ES-I3 (cell line): Measurements from ENCODE around the gene MARCHF3.
"Not testable (repeated sequence)": the region's sequence is repeated elsewhere in the genome, so short reads cannot be mapped to it uniquely, and the experiment has no call there.

ENCODE experiments used
- H3K36me3 ChIP-seq: 2 replicates; pipeline ENCODE4 v1.6.1; 2013; ENCODE audit warnings: mild to moderate bottlenecking, low read length, control low read depth, moderate library complexity; ENCODE audit not compliant: insufficient read depth
- H3K4me1 ChIP-seq: 2 replicates; pipeline ENCODE4 v1.6.1; 2013; ENCODE audit warnings: mild to moderate bottlenecking, control low read depth, low read length; ENCODE audit not compliant: insufficient read depth
- H3K9ac ChIP-seq: 2 replicates; pipeline ENCODE4 v1.6.1; 2013; ENCODE audit warnings: low read depth, mild to moderate bottlenecking, low read length, moderate library complexity
- H3K9me3 ChIP-seq: 2 replicates; pipeline ENCODE4 v1.6.1; 2013; ENCODE audit warnings: mild to moderate bottlenecking, low read length, moderate library complexity; ENCODE audit not compliant: control insufficient read depth, insufficient read depth

Gene MARCHF3

DNA sequence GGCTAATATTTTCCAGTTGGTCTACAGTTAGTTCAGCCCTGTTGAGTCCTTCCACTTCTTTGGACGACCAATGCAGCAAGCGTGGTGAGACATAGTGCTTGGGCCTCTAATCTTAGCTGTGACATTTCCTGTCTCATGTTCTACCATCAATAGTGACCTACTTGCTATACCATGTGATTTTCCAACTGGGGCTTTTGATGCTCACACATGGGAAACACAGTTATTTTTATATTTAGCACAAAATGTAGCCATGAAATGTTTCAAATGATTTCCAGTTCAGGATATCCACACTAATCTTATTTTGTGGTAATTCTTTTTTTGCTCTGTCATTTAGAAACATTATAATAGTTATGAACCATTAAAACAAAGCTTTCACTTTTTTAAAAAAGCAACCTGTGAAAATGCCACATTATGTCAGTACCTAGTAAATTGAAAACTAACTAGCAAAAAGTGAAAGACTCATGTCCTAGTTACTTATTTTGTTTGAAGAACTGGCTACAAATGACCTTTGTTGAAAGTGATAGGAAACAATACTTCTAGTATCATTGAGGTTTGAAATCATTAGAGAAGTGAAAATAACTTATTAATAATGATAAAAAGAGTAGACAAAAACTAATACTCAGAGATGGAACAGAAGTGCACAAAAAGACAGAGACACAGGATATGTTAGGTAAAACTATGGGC, 18.3 kb downstream of the MARCHF3 start:
- Histone ChIP-seq H3K9ac (no peak overlapping the region), H3K4me1 (no peaks in the 10 kb centered on the region), H3K9me3 (no peaks in the 10 kb centered on the region), H3K36me3 (no peaks in the 10 kb centered on the region)

DNA sequence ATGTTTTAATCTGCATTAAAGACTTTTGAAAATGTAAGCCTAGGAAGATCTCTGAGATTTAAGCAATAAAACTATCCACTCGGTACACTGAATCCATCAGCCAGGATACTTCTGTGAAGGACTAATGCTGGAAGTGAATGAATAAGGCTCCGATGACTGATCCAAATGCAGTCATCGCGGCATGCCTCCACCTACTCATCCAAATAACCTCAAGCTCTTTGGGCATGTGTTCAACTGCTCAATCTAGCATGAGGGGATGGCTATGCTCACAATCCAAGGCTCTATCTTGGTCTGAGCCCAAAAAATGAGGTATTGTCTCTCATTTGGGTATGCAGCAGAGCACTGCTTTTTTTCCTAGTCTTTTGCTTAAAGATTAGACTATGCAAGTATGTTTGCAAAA, 19.2 kb downstream of the MARCHF3 start:
- Histone ChIP-seq H3K4me1 (no peaks in the 10 kb centered on the region), H3K36me3 (no peaks in the 10 kb centered on the region)

DNA sequence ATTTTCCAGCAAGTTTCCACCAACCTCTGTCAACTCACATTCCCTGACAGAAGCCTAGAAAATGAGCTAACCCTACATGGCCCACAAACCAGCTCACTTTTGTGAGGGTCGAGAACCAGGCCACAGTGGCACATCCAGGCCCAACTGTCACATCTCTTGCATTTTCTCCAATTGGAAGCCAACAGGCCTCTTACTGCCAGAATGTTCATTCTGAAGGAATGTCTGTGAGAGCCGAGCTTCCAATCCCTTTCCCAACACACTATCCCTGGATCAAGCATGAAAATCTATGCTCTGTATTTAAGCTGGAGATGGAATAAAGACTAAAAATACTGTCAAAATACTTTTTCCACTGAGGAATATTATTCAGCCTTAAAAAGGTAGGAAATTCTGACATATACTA, 20.0 kb downstream of the MARCHF3 start:
- no peaks in the 10 kb centered on the region for H3K36me3 ChIP-seq
- no peak overlapping the region for H3K9ac ChIP-seq
- no peaks in the 10 kb centered on the region for H3K4me1 ChIP-seq
- no peaks in the 10 kb centered on the region for H3K9me3 ChIP-seq

More for the DNA sequence above, 19.2 kb downstream of the MARCHF3 start:
- Histone ChIP-seq H3K9me3 (no peaks in the 10 kb centered on the region), H3K9ac (no peak overlapping the region)

DNA sequence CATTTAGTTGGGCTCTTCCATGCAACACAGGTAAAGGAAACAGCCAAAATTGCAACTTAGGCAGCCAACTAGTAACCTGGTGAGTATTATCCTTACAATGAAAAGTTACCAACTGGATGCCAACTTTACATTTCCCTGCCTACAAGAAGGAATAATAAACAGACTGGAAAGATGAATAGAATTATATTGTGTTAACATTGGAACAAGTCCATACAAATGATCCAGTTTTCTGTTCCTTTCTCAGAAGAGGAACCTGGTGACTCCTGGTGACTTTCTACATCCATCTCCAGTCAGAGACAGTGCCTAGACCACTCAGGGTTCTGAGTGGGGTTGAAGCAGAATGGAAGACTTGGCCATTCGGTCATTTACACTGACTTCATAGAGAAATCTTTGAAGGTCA, 20.6 kb downstream of the MARCHF3 start:
- Histone ChIP-seq H3K9ac (no peak overlapping the region), H3K4me1 (no peaks in the 10 kb centered on the region), H3K9me3 (no peaks in the 10 kb centered on the region), H3K36me3 (no peaks in the 10 kb centered on the region)

DNA sequence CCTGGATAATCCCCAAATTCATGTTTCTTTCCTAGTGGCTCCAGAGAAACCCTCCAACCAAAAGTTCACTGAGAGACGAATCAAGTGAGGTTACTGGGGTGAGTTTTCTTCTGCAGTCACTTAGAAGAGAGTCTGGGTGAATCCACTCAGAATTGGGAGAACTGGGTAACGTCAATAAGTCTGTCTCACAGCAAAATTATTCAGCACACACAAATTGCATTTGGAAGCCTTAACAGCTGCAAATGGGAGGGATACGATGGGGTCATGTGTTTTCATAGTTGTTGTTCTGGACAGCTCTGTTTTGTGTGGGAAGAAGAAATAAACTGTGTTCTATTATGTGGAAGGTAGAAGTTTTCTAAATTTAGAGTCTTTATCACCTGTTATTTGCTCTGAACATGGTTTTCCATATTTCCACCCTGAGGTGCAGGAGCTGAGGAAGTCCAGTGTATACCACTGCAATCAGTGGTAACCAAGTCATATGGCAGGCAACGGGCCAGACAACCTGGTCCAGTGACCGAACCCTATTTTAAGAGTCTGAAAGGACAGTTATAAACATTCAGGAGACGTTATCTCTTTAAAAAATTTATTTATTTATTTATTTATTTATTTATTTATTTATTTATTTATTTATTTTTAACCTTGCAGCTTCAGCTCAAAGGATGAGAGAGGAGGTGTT, 21.9 kb downstream of the MARCHF3 start:
- Histone ChIP-seq H3K4me1 (no peaks in the 10 kb centered on the region), H3K9ac (no peak overlapping the region), H3K9me3 (no peaks in the 10 kb centered on the region), H3K36me3 (no peaks in the 10 kb centered on the region)

DNA sequence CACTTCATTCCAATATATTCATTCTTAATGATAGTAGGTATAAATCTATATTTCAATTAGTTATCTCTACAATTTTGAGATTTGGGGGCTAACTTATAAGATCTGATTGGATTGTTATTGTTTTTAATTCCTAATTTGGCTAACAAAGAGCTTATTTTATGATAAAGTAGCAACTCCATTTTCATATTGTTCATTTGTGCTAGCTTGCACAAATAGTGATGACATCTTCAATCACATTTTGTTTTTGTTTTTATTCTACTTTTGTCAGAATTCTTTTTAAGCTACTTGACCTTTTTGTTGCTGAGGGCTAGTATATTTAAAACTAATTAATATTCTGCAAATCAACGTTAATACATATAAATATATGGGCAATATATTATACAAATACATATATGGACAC, 22.8 kb downstream of the MARCHF3 start:
- Histone ChIP-seq H3K9me3 (no peaks in the 10 kb centered on the region), H3K36me3 (no peaks in the 10 kb centered on the region), H3K9ac (no peak overlapping the region), H3K4me1 (peaks cover 2% of the 10 kb centered on the region; the same call in 1 of the 2 replicates)

DNA sequence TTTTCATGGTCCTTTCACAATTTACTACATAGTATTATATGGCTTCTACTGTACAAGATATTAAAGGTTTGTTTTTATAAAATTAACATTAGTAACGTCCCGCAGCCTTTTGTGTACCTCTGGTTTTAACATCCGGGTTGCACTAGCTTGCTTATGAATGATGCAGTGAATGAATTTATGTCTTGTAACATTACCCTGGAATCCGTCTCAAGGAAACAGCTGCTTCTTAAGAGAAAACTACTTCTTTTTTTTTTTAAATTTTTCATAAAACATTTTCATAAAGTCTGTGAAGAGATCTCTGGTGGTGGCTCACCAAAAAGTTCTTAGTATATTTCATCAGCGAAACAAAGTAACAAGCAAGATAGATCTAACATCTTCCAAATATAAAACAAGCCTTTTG, 23.6 kb downstream of the MARCHF3 start:
- Histone ChIP-seq H3K9ac (no peak overlapping the region), H3K4me1 (peaks cover 5% of the 10 kb centered on the region; the same call in 1 of the 2 replicates), H3K9me3 (no peaks in the 10 kb centered on the region), H3K36me3 (no peaks in the 10 kb centered on the region)

DNA sequence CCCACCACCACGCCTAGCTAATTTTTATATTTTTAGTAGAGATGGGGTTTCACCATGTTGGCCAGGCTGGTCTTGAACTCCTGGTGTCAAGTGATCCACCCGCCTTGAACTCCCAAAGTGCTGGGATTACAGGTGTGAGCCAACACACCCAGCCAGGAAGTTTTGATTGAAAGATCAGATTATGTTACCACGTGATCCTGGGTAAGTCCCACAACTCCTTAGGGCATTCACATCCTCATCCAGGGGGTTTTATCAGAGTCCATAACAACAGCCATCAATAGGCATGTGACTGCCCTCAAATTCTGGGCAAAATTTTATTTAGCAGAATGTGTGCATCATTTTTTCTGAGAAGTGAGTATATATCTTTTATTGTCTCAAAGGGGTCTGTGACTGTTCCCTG, 25.1 kb downstream of the MARCHF3 start:
- not testable (repeated sequence) for H3K9ac ChIP-seq, H3K4me1 ChIP-seq, H3K36me3 ChIP-seq, H3K9me3 ChIP-seq

DNA sequence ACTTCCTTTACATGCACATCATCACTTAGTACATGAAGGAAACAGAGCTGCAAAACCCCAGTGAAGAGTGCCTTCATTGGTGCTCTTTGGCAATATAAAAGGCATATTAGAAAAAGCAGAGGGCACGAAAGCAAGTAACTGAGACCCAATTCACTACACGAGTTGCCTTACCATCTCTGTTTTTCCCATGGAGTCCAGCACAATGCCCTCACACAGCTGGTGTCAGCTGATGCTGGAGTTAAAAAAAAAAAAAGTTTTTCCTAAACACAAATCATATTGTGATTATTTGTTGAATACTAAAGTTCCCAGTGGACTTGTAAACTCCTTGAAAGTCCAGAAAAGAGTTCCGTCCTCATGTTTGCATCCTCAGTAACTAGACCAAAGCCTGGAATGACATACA, 25.6 kb downstream of the MARCHF3 start:
- peaks cover 5% of the 10 kb centered on the region; the same call in 1 of the 2 replicates for H3K4me1 ChIP-seq
- no peaks in the 10 kb centered on the region for H3K36me3 ChIP-seq
- H3K9me3 ChIP-seq = no peaks in the 10 kb centered on the region
- no peak overlapping the region for H3K9ac ChIP-seq

DNA sequence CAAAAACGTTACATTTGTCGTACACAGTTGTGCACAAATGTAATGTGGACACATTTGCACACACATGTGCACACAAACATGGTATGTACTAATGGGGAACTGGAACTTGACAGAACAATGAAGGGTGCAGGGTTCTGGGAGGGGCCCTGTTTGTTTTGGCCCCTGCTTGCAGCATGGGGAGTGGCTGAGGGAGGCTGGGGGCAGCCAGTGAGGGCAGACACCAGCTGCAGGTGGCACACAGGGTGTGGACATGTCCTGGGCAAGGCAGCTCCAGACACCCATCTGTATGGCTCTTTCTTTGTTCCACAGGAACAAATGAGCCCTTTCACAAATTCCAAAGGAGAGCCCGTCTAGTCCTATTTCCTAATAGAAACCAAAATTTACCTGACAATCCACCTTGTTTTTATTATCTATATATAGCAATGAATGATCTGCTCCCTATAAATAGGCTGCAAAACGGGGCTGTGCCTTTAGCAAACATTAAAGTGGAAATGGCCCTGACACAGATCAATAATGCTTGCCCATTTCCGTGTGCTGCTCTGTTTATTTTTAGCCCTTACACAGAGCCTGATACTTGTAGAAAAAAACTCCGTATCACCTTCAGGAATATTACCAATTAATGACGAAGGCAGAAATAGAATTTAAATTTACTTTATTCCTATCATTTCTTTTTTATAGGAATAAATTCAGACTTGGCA, 26.4 kb downstream of the MARCHF3 start:
- Histone ChIP-seq H3K36me3 (no peaks in the 10 kb centered on the region), H3K9ac (no peak overlapping the region), H3K4me1 (peaks cover 5% of the 10 kb centered on the region; the same call in 1 of the 2 replicates)

DNA sequence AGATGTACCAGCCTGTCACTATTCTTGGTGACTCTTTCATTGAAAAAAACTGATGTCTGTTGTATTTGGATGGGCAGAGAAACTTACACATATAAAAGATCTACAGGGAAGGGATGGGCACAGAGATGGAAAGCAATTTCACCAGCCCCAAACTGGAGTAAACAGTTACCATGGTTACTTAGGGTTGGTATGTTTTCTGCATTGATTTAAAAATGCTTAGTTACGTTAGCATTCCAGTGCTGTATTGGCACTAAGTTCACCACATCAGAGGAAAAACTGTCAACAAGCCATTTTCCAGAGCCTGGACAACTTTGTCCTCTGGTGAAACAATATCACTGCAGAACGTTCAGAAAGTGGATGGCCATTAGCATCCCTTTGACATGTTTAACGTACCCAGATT, 28.0 kb downstream of the MARCHF3 start:
- Histone ChIP-seq H3K9me3 (no peaks in the 10 kb centered on the region), H3K4me1 (peaks cover 5% of the 10 kb centered on the region; the same call in 1 of the 2 replicates), H3K9ac (no peak overlapping the region), H3K36me3 (no peaks in the 10 kb centered on the region)

More for the DNA sequence above, 26.4 kb downstream of the MARCHF3 start:
- no peaks in the 10 kb centered on the region for H3K9me3 ChIP-seq

DNA sequence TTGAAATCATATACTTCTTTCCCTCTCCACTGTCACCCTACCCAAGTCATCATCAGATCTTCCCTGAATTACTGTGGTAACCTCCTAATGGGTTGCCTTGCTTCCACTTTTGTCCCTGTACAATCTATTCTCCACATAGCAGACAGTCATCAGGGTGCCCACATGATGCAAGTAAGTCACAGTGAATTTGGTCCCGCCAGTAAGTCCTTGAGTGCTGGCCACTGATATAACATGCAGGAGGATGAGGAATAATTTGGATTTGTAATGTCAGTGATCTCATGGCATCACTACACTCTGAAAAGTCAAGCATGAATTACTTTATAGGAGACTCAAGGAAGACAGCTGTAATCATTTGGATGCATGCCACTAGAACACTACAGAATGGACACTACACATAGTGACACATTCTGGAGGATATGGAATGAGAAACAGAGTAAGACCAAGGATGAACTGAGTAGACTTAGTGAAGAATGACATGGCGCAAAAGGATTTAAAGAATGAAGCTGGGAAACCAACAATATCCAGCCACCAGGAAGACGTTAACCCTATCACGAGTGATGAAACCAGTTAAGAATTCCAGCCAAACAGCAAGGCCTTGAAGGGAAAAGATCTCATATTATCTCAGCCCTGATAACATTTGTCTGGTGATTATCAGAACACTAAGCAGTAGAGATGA, 28.6 kb downstream of the MARCHF3 start:
- H3K9ac ChIP-seq = no peak overlapping the region
- no peaks in the 10 kb centered on the region for H3K9me3 ChIP-seq
- H3K4me1 ChIP-seq = peaks cover 5% of the 10 kb centered on the region; the same call in 1 of the 2 replicates
- no peaks in the 10 kb centered on the region for H3K36me3 ChIP-seq

DNA sequence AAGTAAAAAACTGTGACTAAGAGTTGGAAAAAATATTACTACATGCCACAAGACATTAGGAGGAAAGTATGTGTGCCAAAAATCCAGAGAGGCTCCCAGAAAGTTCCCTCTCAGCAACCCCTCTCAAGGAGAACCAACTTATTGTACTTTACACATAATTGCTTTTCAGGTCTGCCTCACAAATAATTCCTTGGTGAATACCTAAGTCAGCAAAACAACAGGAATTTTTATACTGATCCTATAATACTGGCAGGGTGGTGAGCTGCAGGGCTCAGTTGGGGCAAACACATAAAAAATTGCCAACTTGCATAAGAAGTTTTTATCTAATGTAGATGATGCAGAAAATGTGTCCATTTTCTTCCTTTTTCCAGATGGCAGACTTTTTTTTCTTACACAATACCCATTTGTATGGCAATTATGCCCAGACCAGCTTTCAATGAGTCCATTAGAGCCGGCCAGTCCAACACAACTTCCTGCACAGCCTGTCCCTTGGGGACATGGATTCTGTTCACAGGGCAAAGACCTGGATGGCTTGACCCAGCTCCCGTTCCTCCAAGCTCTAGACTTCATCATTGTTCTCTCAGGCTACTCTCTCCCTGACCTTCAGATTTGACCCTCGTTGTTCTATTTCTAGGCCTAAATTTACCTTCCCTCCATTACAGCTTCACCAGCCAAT, 31.3 kb downstream of the MARCHF3 start:
- Histone ChIP-seq H3K36me3 (no peaks in the 10 kb centered on the region), H3K4me1 (peaks cover 5% of the 10 kb centered on the region; the same call in 1 of the 2 replicates), H3K9ac (no peak overlapping the region), H3K9me3 (no peaks in the 10 kb centered on the region)

DNA sequence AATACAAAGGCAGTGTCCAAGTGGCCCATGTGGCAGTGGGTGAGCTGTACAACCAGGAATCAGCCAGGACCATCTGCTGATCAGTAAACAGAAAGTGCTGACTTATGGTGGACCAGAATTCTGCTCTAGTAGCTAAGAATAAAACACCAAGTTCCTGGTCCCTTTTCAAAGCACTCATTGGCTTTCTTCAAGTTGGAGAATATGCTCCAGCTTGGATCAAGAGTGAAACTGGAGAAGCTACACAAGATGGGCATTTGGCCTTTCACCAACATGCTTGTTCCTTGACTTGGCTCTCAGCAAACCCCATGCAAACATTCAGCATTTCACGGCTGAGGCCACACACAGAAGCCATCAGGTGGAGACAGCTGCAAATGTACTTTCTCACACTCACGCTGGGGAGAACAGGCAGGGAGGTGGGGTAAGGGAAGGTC, 32.1 kb downstream of the MARCHF3 start:
- H3K9me3 ChIP-seq = no peaks in the 10 kb centered on the region
- H3K4me1 ChIP-seq = peaks cover 5% of the 10 kb centered on the region; the same call in 1 of the 2 replicates
- no peak overlapping the region for H3K9ac ChIP-seq
- H3K36me3 ChIP-seq = no peaks in the 10 kb centered on the region
